A549 (cell line): ENCODE data around the gene GAL3ST3. TPM values are rescaled to one million over a fixed set of nuclear protein-coding genes. Genes with fewer than 3 reads are reported as not detected.

ENCODE experiments used
- ATAC-seq, 2 experiments: fragments of 200-7000 bp in 1 of 2; fragments of >200 bp in 1 of 2; cut with Nextera tagmentation in 1 of 2; cut with Tn5 transposase in 1 of 2; 3 replicates each; pipeline versions ENCODE4 v1.8.0 to v1.9.1; 2018 to 2020; ENCODE audit warnings: mild to moderate bottlenecking in 1 of 2, moderate library complexity in 1 of 2
- CTCF ChIA-PET: fragments of 300-600 bp; sonication (Branson Sonifier 250); formaldehyde crosslinking; extraction: SDS; loops from one replicate; lab custom pipeline; 2021; ENCODE audit warnings: antibody characterized with exemption, inconsistent platforms; lab: Yijun Ruan, JAX
- POLR2A ChIA-PET: fragments of 350-600 bp; formaldehyde crosslinking; extraction: SDS; loops from one replicate; lab custom pipeline; 2021; ENCODE audit warnings: antibody characterized with exemption, inconsistent platforms; lab: Yijun Ruan, JAX
- DNase-seq, 2 experiments: peaks; one replicate each; pipeline versions ENCODE4 v3.0.0 to v3.0.0-alpha.2; 2011 to 2016; ENCODE audit warnings: low read depth in 1 of 2, low spot score in 1 of 2
- FAIRE-seq: peaks from 2 replicates; lab custom pipeline; 2011; peaks lifted over from hg19 to GRCh38; lab: Jason Lieb, UNC
- H3K27ac ChIP-seq, 2 experiments: fragments of >200 bp; sonication (Bioruptor Twin); formaldehyde crosslinking; 3 replicates each; pipeline ENCODE4 v1.5.1; 2016 to 2017
- H3K4me1 ChIP-seq: fragments of >200 bp; sonication (Bioruptor Twin); formaldehyde crosslinking; 3 replicates; pipeline ENCODE4 v1.6.1; 2016
- H3K4me2 ChIP-seq: fragments of >200 bp; sonication (Bioruptor Twin); formaldehyde crosslinking; 3 replicates; pipeline ENCODE4 v1.6.1; 2016
- H3K4me3 ChIP-seq: fragments of >200 bp; sonication (Bioruptor Twin); formaldehyde crosslinking; 3 replicates; pipeline ENCODE4 v1.5.1; 2016
- H3K9me3 ChIP-seq: fragments of >200 bp; sonication (Bioruptor Twin); formaldehyde crosslinking; 3 replicates; pipeline ENCODE4 v1.6.1; 2016
- CBX2 ChIP-seq: fragments of 200-600 bp; sonication (generic); IDR thresholded peaks from 2 replicates; pipeline ENCODE4 v1.6.1; 2016; ENCODE audit warnings: low read depth, mild to moderate bottlenecking, borderline replicate concordance
- CHD4 ChIP-seq: fragments of 200-600 bp; sonication (generic); IDR thresholded peaks from 2 replicates; pipeline ENCODE4 v1.6.1; 2016; ENCODE audit warnings: antibody characterized with exemption, mild to moderate bottlenecking, borderline replicate concordance
- EHF ChIP-seq: fragments of 250-450 bp; sonication (Bioruptor Pico); IDR thresholded peaks from 2 replicates; pipeline ENCODE4 v1.5.0; 2020; ENCODE audit warnings: mild to moderate bottlenecking
- EP300 ChIP-seq, 2 experiments: fragments of >200 bp; sonication (Bioruptor Twin); formaldehyde crosslinking; IDR thresholded peaks; 2 replicates in 1 of 2; 3 replicates in 1 of 2; pipeline ENCODE4 v1.6.1; 2016 to 2017
- FOSL2 ChIP-seq, 2 experiments: fragments of 450-650 bp in 1 of 2; fragments of >200 bp in 1 of 2; sonication (Bioruptor Twin) in 1 of 2; formaldehyde crosslinking; IDR thresholded peaks; 2 replicates each; pipeline versions ENCODE4 v1.5.0 to v1.6.1; 2016 to 2020; ENCODE audit warnings: mild to moderate bottlenecking in 1 of 2, moderate library complexity in 1 of 2
- FOXS1 ChIP-seq: fragments of 250-450 bp; sonication (Bioruptor Pico); IDR thresholded peaks from 2 replicates; pipeline ENCODE4 v1.5.0; 2020; ENCODE audit warnings: mild to moderate bottlenecking, moderate library complexity
- GATA3 ChIP-seq: IDR thresholded peaks from 2 replicates; pipeline ENCODE4 v1.6.1; 2012; ENCODE audit warnings: borderline replicate concordance
- HOXA7 ChIP-seq: fragments of 250-450 bp; sonication (Bioruptor Pico); IDR thresholded peaks from 2 replicates; pipeline ENCODE4 v1.5.0; 2020; ENCODE audit warnings: mild to moderate bottlenecking, moderate library complexity
- HOXB13 ChIP-seq: fragments of 250-450 bp; sonication (Bioruptor Pico); IDR thresholded peaks from 2 replicates; pipeline ENCODE4 v1.5.0; 2020; ENCODE audit warnings: low read depth, mild to moderate bottlenecking, moderate library complexity
- HOXB5 ChIP-seq: fragments of 250-450 bp; sonication (Bioruptor Pico); IDR thresholded peaks from 2 replicates; pipeline ENCODE4 v1.5.0; 2020; ENCODE audit warnings: mild to moderate bottlenecking, moderate library complexity
- MAFK ChIP-seq: fragments of 450-650 bp; IDR thresholded peaks from 2 replicates; pipeline ENCODE4 v1.6.1; 2014; ENCODE audit not compliant: partially characterized antibody
- PHF8 ChIP-seq: fragments of 200-600 bp; sonication (generic); IDR thresholded peaks from 2 replicates; pipeline ENCODE4 v1.6.1; 2016; ENCODE audit warnings: low read depth, mild to moderate bottlenecking, antibody characterized with exemption, moderate library complexity, borderline replicate concordance
- RAD21 ChIP-seq, 2 experiments: fragments of >200 bp in 1 of 2; sonication (Bioruptor Twin) in 1 of 2; formaldehyde crosslinking in 1 of 2; IDR thresholded peaks in 1 of 2; conservative IDR thresholded peaks in 1 of 2; 2 replicates in 1 of 2; 3 replicates in 1 of 2; pipeline ENCODE4 v1.6.1; 2012 to 2018; ENCODE audit warnings: inconsistent platforms in 1 of 2
- RFX5 ChIP-seq: fragments of 450-650 bp; IDR thresholded peaks from 2 replicates; pipeline ENCODE4 v1.7.1; 2014; ENCODE audit warnings: antibody characterized with exemption, mild to moderate bottlenecking, moderate library complexity
- TFCP2L1 ChIP-seq: fragments of 250-450 bp; sonication (Bioruptor Pico); IDR thresholded peaks from 2 replicates; pipeline ENCODE4 v1.5.0; 2021; ENCODE audit warnings: mild to moderate bottlenecking
- ZNF302 ChIP-seq: fragments of 250-450 bp; sonication (Bioruptor Pico); IDR thresholded peaks from 2 replicates; pipeline ENCODE4 v1.9.0; 2021; ENCODE audit warnings: inconsistent platforms, mild to moderate bottlenecking, moderate library complexity
- ZSCAN20 ChIP-seq: fragments of 250-450 bp; sonication (Bioruptor Pico); IDR thresholded peaks from 2 replicates; pipeline ENCODE4 v1.8.0; 2022; ENCODE audit warnings: mild to moderate bottlenecking, moderate library complexity
- WGBS: methylation state at CpG from one replicate; pipeline ENCODE4 v1.1.6; 2017; ENCODE audit errors: missing lambda C conversion rate; 5-methylcytosine and 5-hydroxymethylcytosine counted together
- polyA plus RNA-seq, 4 experiments: library from polyadenylated mRNA; depleted of rRNA in 3 of 4; stranded (reverse); fragments of >200 nt; fragmentation: RNase III in 1 of 4; extraction: RNeasy Plus Mini Kit Qiagen cat#74134 plus additional on column Dnase treatment in 1 of 4; gene quantifications; 2 replicates in 3 of 4; 3 replicates in 1 of 4; pipeline ENCODE4 v1.2.3, GENCODE V29; 2011 to 2017
- TF ChIP-seq, protein P1 (sequence below): fragments of >200 bp; sonication (Bioruptor Twin); formaldehyde crosslinking; IDR thresholded peaks from 3 replicates; pipeline ENCODE4 v1.6.1; 2016
- TF ChIP-seq, protein P2 (sequence below): fragments of >200 bp; sonication (Bioruptor Twin); formaldehyde crosslinking; IDR thresholded peaks from 3 replicates; pipeline ENCODE4 v1.5.1; 2016
- TF ChIP-seq, protein P3 (sequence below): fragments of 150-350 bp; IDR thresholded peaks from 2 replicates; pipeline ENCODE4 v1.6.1; 2014; ENCODE audit warnings: low read depth, mild to moderate bottlenecking, low read length
- TF ChIP-seq, protein P4 (sequence below): fragments of 450-650 bp; IDR thresholded peaks from 2 replicates; pipeline ENCODE4 v1.6.1; 2014; ENCODE audit warnings: antibody characterized with exemption

The GAL3ST3 gene
- polyA plus RNA-seq, 2 of the 4 experiments (the other 2 are of a cell fraction), result not detected

DNA sequence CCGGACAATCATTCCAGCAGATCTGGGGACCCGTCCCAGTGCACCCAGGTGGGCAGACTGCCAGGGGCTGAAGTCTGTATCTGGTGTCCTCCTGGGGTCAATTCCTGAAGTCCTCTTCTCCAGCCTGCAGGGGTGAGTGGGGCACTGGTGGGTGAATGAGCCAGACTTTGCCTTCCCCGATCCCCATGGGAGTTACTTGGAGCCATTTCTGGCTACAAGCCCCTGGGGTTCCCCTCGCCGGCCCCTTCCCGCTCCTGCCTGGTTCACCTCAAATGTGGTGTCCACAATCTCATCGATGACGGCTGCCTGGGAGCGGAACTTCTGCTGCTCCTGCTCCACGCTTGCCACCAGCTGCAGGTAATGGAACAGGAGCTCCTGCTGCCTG, 32.2 kb downstream of the GAL3ST3 start:
- FAIRE-seq (no peak), ATAC-seq (no peak), DNase-seq (no peak)
- TF ChIP-seq FOXS1 (CRISPR knock-in tag) (no peak), EHF (no peak), RFX5 (no peak)
- no peaks in the 10 kb centered on the region for H3K9me3 ChIP-seq
- 82% methylated on average over 10 of the region's 10 CpGs for WGBS
- H3K4me1 ChIP-seq, result peaks cover 24% of the 10 kb centered on the region
- H3K4me2 ChIP-seq, result no peak overlapping the region
- H3K4me3 ChIP-seq, result no peak overlapping the region
- CTCF ChIA-PET, result interaction anchor here (0.9 kb wide), 1 partner anchor 52 kb away, joined by 4 read pairs; no protein-coding TSS in a partner anchor
- no peak overlapping the region for H3K27ac ChIP-seq
- POLR2A ChIA-PET, result no interaction called here

DNA sequence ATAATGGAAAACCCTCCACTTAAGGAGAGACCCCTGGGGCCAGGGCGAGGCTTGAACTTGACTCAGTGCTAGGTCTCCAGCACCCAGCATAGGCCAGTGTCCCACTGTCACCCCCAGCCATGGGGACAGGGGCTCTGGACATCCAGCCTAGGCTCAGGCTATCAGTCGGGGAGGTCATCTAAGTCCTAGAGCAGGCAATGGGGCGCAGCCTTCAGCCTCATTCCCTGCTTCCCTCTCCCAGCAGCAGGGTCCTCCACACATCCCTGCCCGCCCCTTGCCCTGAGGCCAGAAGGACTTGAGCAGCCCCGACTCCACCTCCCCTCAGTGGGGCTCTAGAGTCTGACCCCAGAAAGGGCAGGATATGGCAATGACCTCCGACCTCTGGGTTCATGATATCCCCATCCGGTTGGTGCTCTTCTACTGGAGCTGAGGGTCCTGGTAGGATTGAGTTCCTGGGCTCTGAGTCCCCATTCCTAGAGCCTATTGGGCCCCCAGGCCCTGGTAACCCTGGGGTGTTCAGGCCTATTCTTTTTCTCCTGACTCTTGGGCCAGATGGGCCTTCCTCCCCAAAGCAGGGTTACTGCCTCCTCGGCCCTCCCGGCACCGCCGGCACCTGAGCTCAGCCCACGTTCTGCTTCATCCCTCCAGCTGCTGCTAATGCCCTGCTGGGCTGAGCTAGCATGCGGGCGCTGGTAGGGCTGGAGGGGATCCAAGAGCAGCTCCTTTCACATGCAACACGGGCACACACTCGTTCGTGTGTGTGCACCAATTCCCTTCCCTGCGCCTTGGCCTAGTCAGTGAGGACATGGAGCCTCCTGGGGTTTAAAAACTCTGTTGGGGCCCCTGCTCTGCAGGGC, 32.8 kb downstream of the GAL3ST3 start:
- Histone ChIP-seq H3K4me2 (no peak overlapping the region), H3K4me1 (peaks cover 18% of the 10 kb centered on the region), H3K27ac (peak overlapping the region in 1 of 2 experiments; percentile 48; a peak in 2 of 6 replicates), H3K4me3 (no peak overlapping the region), H3K9me3 (no peaks in the 10 kb centered on the region)
- ChIA-PET POLR2A (no interaction called here), CTCF (interaction anchor here (0.6 to 1.4 kb wide), 6 partner anchors 21 to 131 kb away, joined by 3 to 4 read pairs (median 3); no protein-coding TSS in a partner anchor)
- WGBS, result 87% methylated on average over 16 of the region's 18 CpGs
- ATAC-seq, result no peak; a peak in 1 of 6 replicates
- DNase-seq, result no peak
- no peak for FAIRE-seq
- TF ChIP-seq, protein P1, sequence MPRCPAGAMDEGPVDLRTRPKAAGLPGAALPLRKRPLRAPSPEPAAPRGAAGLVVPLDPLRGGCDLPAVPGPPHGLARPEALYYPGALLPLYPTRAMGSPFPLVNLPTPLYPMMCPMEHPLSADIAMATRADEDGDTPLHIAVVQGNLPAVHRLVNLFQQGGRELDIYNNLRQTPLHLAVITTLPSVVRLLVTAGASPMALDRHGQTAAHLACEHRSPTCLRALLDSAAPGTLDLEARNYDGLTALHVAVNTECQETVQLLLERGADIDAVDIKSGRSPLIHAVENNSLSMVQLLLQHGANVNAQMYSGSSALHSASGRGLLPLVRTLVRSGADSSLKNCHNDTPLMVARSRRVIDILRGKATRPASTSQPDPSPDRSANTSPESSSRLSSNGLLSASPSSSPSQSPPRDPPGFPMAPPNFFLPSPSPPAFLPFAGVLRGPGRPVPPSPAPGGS, result no peak
- no peak for TF ChIP-seq MAFK
- TF ChIP-seq, protein P2, sequence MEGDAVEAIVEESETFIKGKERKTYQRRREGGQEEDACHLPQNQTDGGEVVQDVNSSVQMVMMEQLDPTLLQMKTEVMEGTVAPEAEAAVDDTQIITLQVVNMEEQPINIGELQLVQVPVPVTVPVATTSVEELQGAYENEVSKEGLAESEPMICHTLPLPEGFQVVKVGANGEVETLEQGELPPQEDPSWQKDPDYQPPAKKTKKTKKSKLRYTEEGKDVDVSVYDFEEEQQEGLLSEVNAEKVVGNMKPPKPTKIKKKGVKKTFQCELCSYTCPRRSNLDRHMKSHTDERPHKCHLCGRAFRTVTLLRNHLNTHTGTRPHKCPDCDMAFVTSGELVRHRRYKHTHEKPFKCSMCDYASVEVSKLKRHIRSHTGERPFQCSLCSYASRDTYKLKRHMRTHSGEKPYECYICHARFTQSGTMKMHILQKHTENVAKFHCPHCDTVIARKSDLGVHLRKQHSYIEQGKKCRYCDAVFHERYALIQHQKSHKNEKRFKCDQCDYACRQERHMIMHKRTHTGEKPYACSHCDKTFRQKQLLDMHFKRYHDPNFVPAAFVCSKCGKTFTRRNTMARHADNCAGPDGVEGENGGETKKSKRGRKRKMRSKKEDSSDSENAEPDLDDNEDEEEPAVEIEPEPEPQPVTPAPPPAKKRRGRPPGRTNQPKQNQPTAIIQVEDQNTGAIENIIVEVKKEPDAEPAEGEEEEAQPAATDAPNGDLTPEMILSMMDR, result no peak
- TF ChIP-seq RFX5, result no peak
- TF ChIP-seq ZSCAN20, result no peak
- TF ChIP-seq, protein P3, sequence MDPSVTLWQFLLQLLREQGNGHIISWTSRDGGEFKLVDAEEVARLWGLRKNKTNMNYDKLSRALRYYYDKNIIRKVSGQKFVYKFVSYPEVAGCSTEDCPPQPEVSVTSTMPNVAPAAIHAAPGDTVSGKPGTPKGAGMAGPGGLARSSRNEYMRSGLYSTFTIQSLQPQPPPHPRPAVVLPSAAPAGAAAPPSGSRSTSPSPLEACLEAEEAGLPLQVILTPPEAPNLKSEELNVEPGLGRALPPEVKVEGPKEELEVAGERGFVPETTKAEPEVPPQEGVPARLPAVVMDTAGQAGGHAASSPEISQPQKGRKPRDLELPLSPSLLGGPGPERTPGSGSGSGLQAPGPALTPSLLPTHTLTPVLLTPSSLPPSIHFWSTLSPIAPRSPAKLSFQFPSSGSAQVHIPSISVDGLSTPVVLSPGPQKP, result no peak
- no peak for TF ChIP-seq FOSL2 (IDR thresholded peaks at IDR 0.05)
- no peak for TF ChIP-seq FOSL2 (CRISPR knock-in tag; IDR thresholded peaks at IDR 0.05)
- no peak for TF ChIP-seq RAD21 (conservative IDR thresholded peaks at IDR 0.05 in 1 of 2, IDR thresholded peaks at IDR 0.05 in 1 of 2)
- TF ChIP-seq ZNF302 (CRISPR knock-in tag), result no peak
- no peak for TF ChIP-seq PHF8
- no peak for TF ChIP-seq CBX2
- TF ChIP-seq HOXA7, result no peak
- TF ChIP-seq CHD4, result no peak
- no peak for TF ChIP-seq TFCP2L1 (CRISPR knock-in tag)

DNA sequence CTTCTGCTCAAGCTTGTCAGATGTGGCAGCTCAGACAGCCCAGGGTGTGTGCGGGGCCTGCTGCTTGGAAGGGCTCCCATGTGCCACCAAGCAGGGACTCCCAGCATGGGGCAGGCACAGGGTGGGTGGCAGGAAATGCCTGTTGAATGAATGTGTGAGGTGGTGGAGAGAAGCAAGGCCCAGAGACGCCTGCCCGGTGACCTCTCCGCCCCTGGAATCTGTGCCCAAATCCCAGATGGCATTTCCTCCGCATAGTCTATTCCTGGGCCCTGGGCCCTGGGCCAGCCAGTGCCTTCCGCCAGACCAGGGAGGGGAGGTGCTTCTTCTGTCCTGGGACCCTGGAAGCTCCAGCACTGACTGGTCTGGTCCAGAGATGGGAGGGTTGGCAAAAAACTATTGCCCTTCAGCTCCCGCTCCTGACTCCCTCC, 33.5 kb downstream of the GAL3ST3 start:
- CTCF ChIA-PET, result interaction anchor here (0.6 to 1.4 kb wide), 7 partner anchors 22 to 131 kb away, joined by 3 to 7 read pairs (median 3); no protein-coding TSS in a partner anchor
- no peak overlapping the region for H3K4me2 ChIP-seq

More for the DNA sequence above, 33.5 kb downstream of the GAL3ST3 start:
- POLR2A ChIA-PET, result no interaction called here
- Histone ChIP-seq H3K4me3 (no peak overlapping the region), H3K9me3 (no peaks in the 10 kb centered on the region), H3K27ac (peak overlapping the region in 1 of 2 experiments; percentile 48; a peak in 2 of 6 replicates), H3K4me1 (peaks cover 12% of the 10 kb centered on the region)
- ATAC-seq, result peak in 1 of 2 experiments; percentile 26; a peak in 3 of 6 replicates
- no peak for FAIRE-seq
- WGBS, result 34% methylated on average over 6 of the region's 7 CpGs
- no peak for TF ChIP-seq RAD21 (conservative IDR thresholded peaks at IDR 0.05 in 1 of 2, IDR thresholded peaks at IDR 0.05 in 1 of 2)
- TF ChIP-seq HOXB13, result no peak
- no peak for TF ChIP-seq GATA3
- no peak for TF ChIP-seq EP300 (IDR thresholded peaks at IDR 0.05)
- TF ChIP-seq, protein P3, result no peak
- TF ChIP-seq FOXS1 (CRISPR knock-in tag), result no peak
- no peak for TF ChIP-seq TFCP2L1 (CRISPR knock-in tag)
- TF ChIP-seq, protein P4, sequence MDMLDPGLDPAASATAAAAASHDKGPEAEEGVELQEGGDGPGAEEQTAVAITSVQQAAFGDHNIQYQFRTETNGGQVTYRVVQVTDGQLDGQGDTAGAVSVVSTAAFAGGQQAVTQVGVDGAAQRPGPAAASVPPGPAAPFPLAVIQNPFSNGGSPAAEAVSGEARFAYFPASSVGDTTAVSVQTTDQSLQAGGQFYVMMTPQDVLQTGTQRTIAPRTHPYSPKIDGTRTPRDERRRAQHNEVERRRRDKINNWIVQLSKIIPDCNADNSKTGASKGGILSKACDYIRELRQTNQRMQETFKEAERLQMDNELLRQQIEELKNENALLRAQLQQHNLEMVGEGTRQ, result no peak
- TF ChIP-seq HOXB5, result no peak
- DNase-seq, result no peak
